ENCODE measurements around the gene RHEBL1. TPM values are rescaled to one million over a fixed set of nuclear protein-coding genes. Genes with fewer than 3 reads are reported as not detected.

The RHEBL1 gene
- total RNA-seq, 1 donor from 2014 or later: not detected

DNA sequence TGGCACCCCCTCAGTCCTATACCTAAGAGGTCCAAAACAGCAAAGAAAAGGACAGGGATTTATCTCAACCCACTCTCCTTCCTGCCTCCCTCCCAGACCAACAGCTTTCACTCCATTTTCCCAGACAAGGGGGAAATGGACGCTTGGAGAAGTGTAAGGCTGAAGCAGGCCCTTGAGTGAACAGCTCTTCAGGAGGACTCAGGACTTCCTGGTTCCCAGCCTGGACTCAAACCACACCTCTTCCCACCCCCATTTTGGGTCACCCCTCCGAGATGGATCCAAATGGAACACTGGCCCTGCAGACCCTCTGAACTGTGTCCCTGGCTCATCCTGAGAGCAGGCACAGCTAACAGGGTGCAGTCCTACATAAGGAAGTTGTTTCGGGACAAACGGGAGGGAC lies 11.9 kb downstream of the RHEBL1 start:
- peak overlapping the region; percentile 100 for H3K27ac ChIP-seq (replicated peaks)
- TF ChIP-seq, protein P1, sequence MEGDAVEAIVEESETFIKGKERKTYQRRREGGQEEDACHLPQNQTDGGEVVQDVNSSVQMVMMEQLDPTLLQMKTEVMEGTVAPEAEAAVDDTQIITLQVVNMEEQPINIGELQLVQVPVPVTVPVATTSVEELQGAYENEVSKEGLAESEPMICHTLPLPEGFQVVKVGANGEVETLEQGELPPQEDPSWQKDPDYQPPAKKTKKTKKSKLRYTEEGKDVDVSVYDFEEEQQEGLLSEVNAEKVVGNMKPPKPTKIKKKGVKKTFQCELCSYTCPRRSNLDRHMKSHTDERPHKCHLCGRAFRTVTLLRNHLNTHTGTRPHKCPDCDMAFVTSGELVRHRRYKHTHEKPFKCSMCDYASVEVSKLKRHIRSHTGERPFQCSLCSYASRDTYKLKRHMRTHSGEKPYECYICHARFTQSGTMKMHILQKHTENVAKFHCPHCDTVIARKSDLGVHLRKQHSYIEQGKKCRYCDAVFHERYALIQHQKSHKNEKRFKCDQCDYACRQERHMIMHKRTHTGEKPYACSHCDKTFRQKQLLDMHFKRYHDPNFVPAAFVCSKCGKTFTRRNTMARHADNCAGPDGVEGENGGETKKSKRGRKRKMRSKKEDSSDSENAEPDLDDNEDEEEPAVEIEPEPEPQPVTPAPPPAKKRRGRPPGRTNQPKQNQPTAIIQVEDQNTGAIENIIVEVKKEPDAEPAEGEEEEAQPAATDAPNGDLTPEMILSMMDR (IDR thresholded peaks at IDR 0.05; ENCODE audit: borderline replicate concordance): no peak
- peaks cover 20% of the 10 kb centered on the region for H3K36me3 ChIP-seq
- peak overlapping the region; percentile 99 for H3K4me3 ChIP-seq
- H3K4me1 ChIP-seq: peaks cover 74% of the 10 kb centered on the region
- no peak for DNase-seq
- no peaks in the 10 kb centered on the region for H3K9me3 ChIP-seq (replicated peaks)
- intact Hi-C loops (cut with micrococcal nuclease): no loop called here
- H3K27me3 ChIP-seq (ENCODE audit: low read depth): no peaks in the 10 kb centered on the region

DNA sequence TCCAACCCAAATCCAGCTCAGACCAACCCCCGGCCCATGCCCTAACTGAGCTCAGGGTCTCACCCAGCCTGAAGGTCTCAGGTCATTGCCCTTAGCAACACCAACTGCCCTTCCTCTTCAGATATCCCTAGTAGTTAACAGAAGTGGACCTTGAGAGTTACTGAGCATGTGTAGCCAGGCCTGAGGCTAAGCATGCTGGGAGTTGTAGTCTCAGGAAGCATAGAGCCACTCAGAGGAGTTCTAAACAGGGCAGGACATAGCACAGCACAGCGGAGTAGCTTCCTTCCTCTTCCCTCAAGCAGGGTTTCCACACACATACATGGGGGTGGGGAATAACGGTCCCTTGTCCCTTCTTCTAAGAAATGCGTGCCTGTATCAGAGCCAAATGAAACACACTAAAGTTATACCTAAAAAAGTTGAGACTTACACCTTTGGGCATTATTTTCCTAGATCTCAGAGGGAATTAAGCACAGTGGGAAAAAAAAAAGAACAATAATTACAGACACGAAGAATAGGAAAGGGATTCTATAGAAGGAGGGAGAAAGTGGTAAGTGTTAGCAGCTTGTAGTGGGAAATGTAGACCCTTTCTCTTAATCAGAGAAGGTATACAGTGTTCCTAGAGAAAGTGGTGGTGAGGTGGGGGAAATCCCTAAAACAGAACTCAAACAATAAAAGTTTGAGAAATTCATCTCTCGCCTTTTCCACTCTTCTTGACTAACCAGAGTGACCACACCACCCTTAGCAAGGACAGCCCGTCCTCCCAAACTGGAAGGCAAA lies 13.6 kb downstream of the RHEBL1 start:
- H3K27ac ChIP-seq (replicated peaks): peak overlapping the region; percentile 100
- intact Hi-C loops (cut with micrococcal nuclease): no loop called here
- H3K4me3 ChIP-seq: peak overlapping the region; percentile 99
- peaks cover 37% of the 10 kb centered on the region for H3K36me3 ChIP-seq
- TF ChIP-seq, protein P1 (IDR thresholded peaks at IDR 0.05; ENCODE audit: borderline replicate concordance): no peak
- peaks cover 67% of the 10 kb centered on the region for H3K4me1 ChIP-seq
- no peaks in the 10 kb centered on the region for H3K9me3 ChIP-seq (replicated peaks)
- no peaks in the 10 kb centered on the region for H3K27me3 ChIP-seq (ENCODE audit: low read depth)
- peak; percentile 45 for DNase-seq

DNA sequence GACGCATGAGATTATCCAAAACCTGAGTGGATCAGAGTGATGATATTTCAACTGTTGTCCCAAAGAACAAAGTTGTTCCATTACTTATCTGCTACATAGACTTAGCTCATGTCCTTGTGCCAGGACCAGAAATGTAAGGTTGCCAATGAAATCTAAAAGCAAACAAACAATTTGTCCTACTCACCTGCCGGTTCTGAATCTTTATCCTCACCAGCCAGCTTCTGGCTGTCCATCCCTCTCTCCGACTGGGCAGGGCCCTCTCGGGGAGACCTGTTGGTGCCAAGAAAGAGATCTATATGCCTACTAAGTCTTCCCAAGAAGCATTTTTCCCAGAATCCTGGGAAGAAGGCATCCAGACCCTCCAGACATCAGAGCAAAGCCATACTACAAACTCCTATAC lies 14.7 kb downstream of the RHEBL1 start:
- peaks cover 57% of the 10 kb centered on the region for H3K4me1 ChIP-seq
- H3K9me3 ChIP-seq (replicated peaks): no peaks in the 10 kb centered on the region
- no peak for DNase-seq
- intact Hi-C loops (cut with micrococcal nuclease): no loop called here
- no peak overlapping the region for H3K4me3 ChIP-seq
- peaks cover 48% of the 10 kb centered on the region for H3K36me3 ChIP-seq
- no peaks in the 10 kb centered on the region for H3K27me3 ChIP-seq (ENCODE audit: low read depth)
- no peak overlapping the region for H3K27ac ChIP-seq (replicated peaks)
- TF ChIP-seq, protein P1 (IDR thresholded peaks at IDR 0.05; ENCODE audit: borderline replicate concordance): no peak

DNA sequence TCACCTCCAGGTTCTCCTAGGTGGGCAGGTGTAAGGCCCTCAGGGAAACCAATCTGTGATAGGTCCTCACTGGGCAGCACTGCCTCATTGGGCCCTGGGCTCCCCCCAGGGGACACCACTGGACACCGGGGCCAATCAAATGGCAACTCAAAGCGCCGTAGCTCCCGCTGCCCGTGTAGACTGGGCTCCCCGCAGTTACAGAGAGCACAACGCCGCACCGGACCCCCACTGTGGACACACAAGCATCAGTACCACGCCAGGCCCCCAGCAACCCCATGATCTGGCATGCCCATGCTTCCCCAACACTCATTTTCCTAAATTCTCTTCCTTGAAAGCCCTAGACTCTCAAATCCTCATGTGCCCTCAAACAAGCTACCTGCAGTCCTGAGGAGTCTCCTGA lies 15.3 kb downstream of the RHEBL1 start:
- no peak for DNase-seq
- no peaks in the 10 kb centered on the region for H3K9me3 ChIP-seq (replicated peaks)

DNA sequence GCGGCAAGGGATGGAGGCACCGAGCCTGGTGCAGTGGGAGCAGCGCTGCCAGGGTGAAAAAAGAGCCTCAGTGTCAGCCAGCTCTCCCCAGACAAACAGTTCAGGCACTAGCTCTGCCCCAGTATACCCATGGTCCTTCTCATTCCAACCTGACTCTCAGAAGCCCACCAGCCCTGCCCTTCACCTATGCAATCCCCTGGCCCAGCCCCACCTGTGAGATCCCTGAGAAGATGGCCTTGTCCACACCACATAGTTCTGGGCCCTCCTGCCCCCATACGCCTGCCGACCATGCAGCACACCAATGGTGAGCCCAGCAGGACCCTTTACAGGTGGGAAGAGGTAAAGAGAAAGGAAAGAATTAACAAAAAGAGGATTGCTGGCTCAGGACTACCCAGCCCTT lies 15.7 kb downstream of the RHEBL1 start:
- DNase-seq: no peak

More for the DNA sequence above, 15.3 kb downstream of the RHEBL1 start:
- no peak overlapping the region for H3K4me3 ChIP-seq
- TF ChIP-seq, protein P1 (IDR thresholded peaks at IDR 0.05; ENCODE audit: borderline replicate concordance): no peak
- intact Hi-C loops (cut with micrococcal nuclease): no loop called here
- H3K36me3 ChIP-seq: peaks cover 54% of the 10 kb centered on the region
- H3K27ac ChIP-seq (replicated peaks): no peak overlapping the region
- no peaks in the 10 kb centered on the region for H3K27me3 ChIP-seq (ENCODE audit: low read depth)
- H3K4me1 ChIP-seq: peaks cover 52% of the 10 kb centered on the region

More for the DNA sequence above, 15.7 kb downstream of the RHEBL1 start:
- Histone ChIP-seq H3K36me3 (peaks cover 58% of the 10 kb centered on the region), H3K9me3 (replicated peaks) (no peaks in the 10 kb centered on the region), H3K27ac (replicated peaks) (no peak overlapping the region), H3K4me3 (no peak overlapping the region), H3K27me3 (ENCODE audit: low read depth) (no peaks in the 10 kb centered on the region), H3K4me1 (peaks cover 47% of the 10 kb centered on the region)
- intact Hi-C loops (cut with micrococcal nuclease): no loop called here
- TF ChIP-seq, protein P1 (IDR thresholded peaks at IDR 0.05; ENCODE audit: borderline replicate concordance): no peak

All from left ventricle myocardium inferior (tissue), 1 donor.